Right lobe of liver (tissue), 6 donors: ENCODE data around the gene DAGLA. TPM values are rescaled to one million over a fixed set of nuclear protein-coding genes. Genes with fewer than 3 reads are reported as not detected.

Experiments used
- ATAC-seq, 4 donors: fragments of 200-7000 bp; cut with Tn5 transposase; one replicate each; pipeline ENCODE4 v1.9.1; 2020; ENCODE audit warnings: mild to moderate bottlenecking in 4 of 4, moderate library complexity in 4 of 4
- DNase-seq, 3 donors: peaks; one replicate each; pipeline ENCODE4 v3.0.0-alpha.2; 2020
- H3K27ac ChIP-seq, 3 donors: fragments of 200-600 bp; one replicate each; pipeline ENCODE4 v1.8.0; 2022
- H3K27me3 ChIP-seq, 2 donors: fragments of 200-600 bp; one replicate each; pipeline ENCODE4 v1.8.0; 2022
- H3K36me3 ChIP-seq, 4 donors: fragments of 200-600 bp; sonication (generic) in 1 of 4; one replicate each; pipeline versions ENCODE4 v1.5.1 to v1.8.0; 2017 to 2022; ENCODE audit warnings: control low read depth in 1 of 4
- H3K4me1 ChIP-seq, 4 donors: fragments of 200-600 bp; sonication (generic) in 1 of 4; one replicate each; pipeline versions ENCODE4 v1.5.1 to v1.8.0; 2017 to 2022; ENCODE audit warnings: control low read depth in 1 of 4
- H3K4me3 ChIP-seq, 3 donors: fragments of 200-600 bp; one replicate each; pipeline ENCODE4 v1.8.0; 2022
- H3K9me3 ChIP-seq, 4 donors: fragments of 200-600 bp; sonication (generic) in 1 of 4; one replicate each; pipeline versions ENCODE4 v1.5.1 to v1.8.0; 2017 to 2022; ENCODE audit warnings: control low read depth in 1 of 4
- POLR2A ChIP-seq: fragments of 450-650 bp; IDR thresholded peaks from one replicate; pipeline ENCODE4 v1.6.1; 2017; ENCODE audit warnings: antibody characterized with exemption, mild to moderate bottlenecking
- WGBS: methylation state at CpG from one replicate; pipeline ENCODE4 v1.1.6; 2018; ENCODE audit warnings: low coverage, low lambda C conversion rate; ENCODE audit not compliant: insufficient coverage; ENCODE audit errors: missing lambda C conversion rate; 5-methylcytosine and 5-hydroxymethylcytosine counted together
- intact Hi-C, 2 donors: fragments of 100-400 bp; cut with DNase I; formaldehyde crosslinking; loops; one replicate each; pipeline versions ENCODE4 v1.11.2 to v1.14.1; 2022
- total RNA-seq, 6 experiments: library from RNA; depleted of rRNA in 2 of 6; stranded (reverse); fragments of >200 nt in 2 of 6; fragmentation: NEBNext Ultra II Directional in 3 of 6; extraction: Animal tissue kit (Norgen Biotek cat#: 25700) in 3 of 6; gene quantifications; one replicate each; pipeline versions ENCODE4 v1.1.0 to v1.2.4, GENCODE V29; 2016 to 2023
- TF ChIP-seq, protein P1 (sequence below), 4 donors: fragments of 200-600 bp in 3 of 4; fragments of 450-650 bp in 1 of 4; IDR thresholded peaks; one replicate each; pipeline versions ENCODE4 v1.5.1 to v1.8.0; 2016 to 2022; ENCODE audit warnings: antibody characterized with exemption in 4 of 4, mild to moderate bottlenecking in 2 of 4
- donor health status: DM: no; HTN: yes; CAD: no.
- donor health status: DM: no; HTN: no; CAD: no.
- donor health status: DM: no; HTN: no; CAD: no.
- donor health status: DM: no; HTN: yes; CAD: no.
- donor health status: DM: no; HTN: yes; CAD: no.

The DAGLA gene
- total RNA-seq, 6 experiments from 2014 or later: 0.33 to 5.5 (median 0.79) TPM

DNA sequence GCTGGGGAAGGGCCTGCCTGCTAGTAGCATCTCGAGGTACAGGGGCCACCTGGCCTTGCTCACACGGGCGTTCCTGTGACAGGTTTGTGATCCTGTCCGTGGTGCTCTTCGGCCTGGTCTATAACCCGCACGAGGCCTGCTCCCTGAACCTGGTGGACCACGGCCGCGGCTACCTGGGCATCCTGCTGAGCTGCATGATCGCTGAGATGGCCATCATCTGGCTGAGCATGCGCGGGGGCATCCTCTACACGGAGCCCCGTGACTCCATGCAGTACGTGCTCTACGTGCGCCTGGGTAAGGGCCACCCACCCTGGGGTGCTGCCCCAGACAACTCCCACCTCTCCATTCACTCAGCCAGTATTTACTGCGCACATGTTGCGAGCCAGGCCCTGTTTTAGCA, 40.4 kb downstream of the DAGLA start:
- no peak for DNase-seq
- WGBS: 50% methylated on average over 2 of the region's 20 CpGs
- ATAC-seq: no peak
- H3K4me1 ChIP-seq: no peaks in the 10 kb centered on the region
- no peaks in the 10 kb centered on the region for H3K36me3 ChIP-seq
- intact Hi-C loops: no loop called here
- H3K27me3 ChIP-seq: no peaks in the 10 kb centered on the region
- H3K27ac ChIP-seq: no peak overlapping the region
- no peaks in the 10 kb centered on the region for H3K9me3 ChIP-seq
- no peak for TF ChIP-seq POLR2A
- TF ChIP-seq, protein P1, sequence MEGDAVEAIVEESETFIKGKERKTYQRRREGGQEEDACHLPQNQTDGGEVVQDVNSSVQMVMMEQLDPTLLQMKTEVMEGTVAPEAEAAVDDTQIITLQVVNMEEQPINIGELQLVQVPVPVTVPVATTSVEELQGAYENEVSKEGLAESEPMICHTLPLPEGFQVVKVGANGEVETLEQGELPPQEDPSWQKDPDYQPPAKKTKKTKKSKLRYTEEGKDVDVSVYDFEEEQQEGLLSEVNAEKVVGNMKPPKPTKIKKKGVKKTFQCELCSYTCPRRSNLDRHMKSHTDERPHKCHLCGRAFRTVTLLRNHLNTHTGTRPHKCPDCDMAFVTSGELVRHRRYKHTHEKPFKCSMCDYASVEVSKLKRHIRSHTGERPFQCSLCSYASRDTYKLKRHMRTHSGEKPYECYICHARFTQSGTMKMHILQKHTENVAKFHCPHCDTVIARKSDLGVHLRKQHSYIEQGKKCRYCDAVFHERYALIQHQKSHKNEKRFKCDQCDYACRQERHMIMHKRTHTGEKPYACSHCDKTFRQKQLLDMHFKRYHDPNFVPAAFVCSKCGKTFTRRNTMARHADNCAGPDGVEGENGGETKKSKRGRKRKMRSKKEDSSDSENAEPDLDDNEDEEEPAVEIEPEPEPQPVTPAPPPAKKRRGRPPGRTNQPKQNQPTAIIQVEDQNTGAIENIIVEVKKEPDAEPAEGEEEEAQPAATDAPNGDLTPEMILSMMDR (IDR thresholded peaks at IDR 0.05): no peak
- H3K4me3 ChIP-seq: no peak overlapping the region

DNA sequence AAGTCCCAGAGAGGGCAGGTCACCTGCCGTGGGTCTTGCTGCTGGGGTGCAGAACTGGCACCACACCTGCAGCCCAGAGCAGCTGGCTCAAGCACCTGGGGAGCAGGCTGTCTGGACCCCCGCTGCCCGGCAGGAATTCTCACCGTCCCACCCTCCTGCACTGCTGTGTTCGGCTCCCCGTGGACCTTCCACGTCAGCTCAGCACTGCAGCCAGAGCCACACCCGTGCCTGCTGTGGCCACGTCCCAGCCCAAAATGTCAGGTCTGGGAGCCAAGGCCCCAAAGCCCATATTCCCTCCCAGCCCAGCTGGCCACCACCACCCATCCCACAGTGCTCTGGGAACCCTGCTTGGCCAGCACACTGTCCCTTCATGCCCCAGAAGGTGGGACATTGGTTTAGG, 44.2 kb downstream of the DAGLA start:
- no CpG with 5 or more reads among the region's 9 CpGs for WGBS
- H3K4me3 ChIP-seq: no peak overlapping the region
- H3K9me3 ChIP-seq: no peaks in the 10 kb centered on the region
- DNase-seq (no peak), ATAC-seq (no peak)
- intact Hi-C loops: no loop called here
- no peak for TF ChIP-seq POLR2A
- TF ChIP-seq, protein P1 (IDR thresholded peaks at IDR 0.05): no peak
- no peaks in the 10 kb centered on the region for H3K27me3 ChIP-seq
- no peaks in the 10 kb centered on the region for H3K36me3 ChIP-seq
- no peaks in the 10 kb centered on the region for H3K4me1 ChIP-seq
- no peak overlapping the region for H3K27ac ChIP-seq

DNA sequence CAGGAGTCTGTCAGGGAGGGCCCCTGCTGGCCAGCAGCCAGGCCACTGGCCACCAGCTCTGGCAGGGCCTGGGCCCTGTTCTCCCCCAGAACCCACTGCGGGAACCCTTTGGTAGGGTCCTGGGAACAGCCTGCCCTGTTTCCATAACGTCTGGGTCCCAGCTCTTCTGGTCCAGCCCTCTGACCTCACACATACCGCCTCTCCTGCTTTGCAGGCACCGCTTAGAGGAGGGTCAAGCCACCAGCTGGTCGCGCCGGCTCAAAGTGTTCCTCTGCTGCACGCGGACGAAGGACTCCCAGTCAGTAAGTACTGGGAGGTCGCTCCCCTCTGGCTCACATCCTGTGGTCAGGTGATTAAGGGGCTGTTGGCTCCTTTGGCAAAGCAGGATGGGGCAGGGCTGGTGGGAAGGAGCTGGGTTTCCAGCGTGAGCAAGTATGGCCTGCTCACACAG, 45.6 kb downstream of the DAGLA start:
- WGBS: no CpG with 5 or more reads among the region's 12 CpGs
- no peak for TF ChIP-seq POLR2A
- TF ChIP-seq, protein P1 (IDR thresholded peaks at IDR 0.05): no peak
- H3K4me3 ChIP-seq: no peak overlapping the region
- no peaks in the 10 kb centered on the region for H3K36me3 ChIP-seq
- no peak overlapping the region for H3K27ac ChIP-seq
- ATAC-seq (no peak), DNase-seq (no peak)
- H3K4me1 ChIP-seq: no peaks in the 10 kb centered on the region
- no peaks in the 10 kb centered on the region for H3K27me3 ChIP-seq
- no peaks in the 10 kb centered on the region for H3K9me3 ChIP-seq
- intact Hi-C loops: no loop called here

DNA sequence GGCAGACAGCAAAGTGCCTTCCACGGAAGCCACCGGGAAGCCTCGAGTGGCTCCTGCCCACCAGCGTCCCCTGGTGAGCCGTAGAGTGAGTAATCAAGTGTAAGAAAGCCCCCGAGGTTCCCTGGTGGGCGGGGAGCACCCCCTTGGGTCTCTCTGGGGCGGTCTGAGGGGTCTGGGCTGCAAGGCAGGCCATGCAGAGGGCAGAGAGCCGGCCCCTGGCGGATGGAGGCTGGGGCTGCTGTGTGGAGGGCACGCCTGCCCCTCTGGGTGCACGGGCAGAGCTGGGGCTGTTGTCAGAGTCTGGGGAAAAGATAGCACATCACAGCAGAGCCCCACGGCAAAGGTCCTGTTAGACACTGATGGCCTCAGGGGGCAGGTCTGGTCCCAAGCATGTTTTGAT, 46.6 kb downstream of the DAGLA start:
- no peak for TF ChIP-seq POLR2A
- TF ChIP-seq, protein P1 (IDR thresholded peaks at IDR 0.05): no peak
- no peaks in the 10 kb centered on the region for H3K9me3 ChIP-seq
- WGBS: 79% methylated on average over 7 of the region's 13 CpGs
- ATAC-seq (no peak), DNase-seq (no peak)
- intact Hi-C loops: no loop called here
- no peak overlapping the region for H3K4me3 ChIP-seq
- no peaks in the 10 kb centered on the region for H3K4me1 ChIP-seq
- H3K27me3 ChIP-seq: no peaks in the 10 kb centered on the region
- no peak overlapping the region for H3K27ac ChIP-seq
- no peaks in the 10 kb centered on the region for H3K36me3 ChIP-seq

DNA sequence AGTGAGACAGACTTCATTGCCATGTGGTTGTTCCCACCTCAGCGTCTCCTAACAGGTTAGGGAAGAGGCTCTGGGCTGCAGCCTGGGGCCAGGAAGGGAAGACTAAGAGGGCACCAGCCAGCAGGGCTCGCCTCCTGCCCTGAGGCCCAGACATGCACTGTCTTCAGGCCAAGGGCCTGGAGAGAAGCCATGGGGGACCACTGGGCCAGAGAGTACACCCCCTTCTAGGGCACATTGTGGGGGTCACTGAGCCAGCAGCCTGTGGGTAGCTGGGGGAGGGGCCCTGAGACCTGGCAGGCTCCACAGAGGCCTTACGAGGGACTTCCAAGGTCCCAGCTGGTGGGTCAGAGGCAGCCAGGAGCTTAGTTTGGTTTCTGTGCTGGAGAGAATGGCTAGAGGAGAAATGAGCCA, 47.2 kb downstream of the DAGLA start:
- no peak overlapping the region for H3K27ac ChIP-seq
- H3K4me1 ChIP-seq: no peaks in the 10 kb centered on the region
- H3K9me3 ChIP-seq: no peaks in the 10 kb centered on the region
- intact Hi-C loops: no loop called here
- DNase-seq: no peak
- H3K27me3 ChIP-seq: no peaks in the 10 kb centered on the region
- H3K4me3 ChIP-seq: no peak overlapping the region
- ATAC-seq: no peak
- H3K36me3 ChIP-seq: no peaks in the 10 kb centered on the region
- WGBS: no CpG with 5 or more reads among the region's 3 CpGs
- TF ChIP-seq POLR2A: no peak
- TF ChIP-seq, protein P1 (IDR thresholded peaks at IDR 0.05): no peak
